HG02588 (cell line): Measurements from ENCODE around the gene STK36.

Experiments used
- ATAC-seq: cut with Tn5 transposase; IDR thresholded peaks from one replicate; pipeline ENCODE4 v1.9.1; 2021; ENCODE audit warnings: mild to moderate bottlenecking, moderate library complexity; ENCODE audit not compliant: unreplicated experiment

STK36 gene

DNA sequence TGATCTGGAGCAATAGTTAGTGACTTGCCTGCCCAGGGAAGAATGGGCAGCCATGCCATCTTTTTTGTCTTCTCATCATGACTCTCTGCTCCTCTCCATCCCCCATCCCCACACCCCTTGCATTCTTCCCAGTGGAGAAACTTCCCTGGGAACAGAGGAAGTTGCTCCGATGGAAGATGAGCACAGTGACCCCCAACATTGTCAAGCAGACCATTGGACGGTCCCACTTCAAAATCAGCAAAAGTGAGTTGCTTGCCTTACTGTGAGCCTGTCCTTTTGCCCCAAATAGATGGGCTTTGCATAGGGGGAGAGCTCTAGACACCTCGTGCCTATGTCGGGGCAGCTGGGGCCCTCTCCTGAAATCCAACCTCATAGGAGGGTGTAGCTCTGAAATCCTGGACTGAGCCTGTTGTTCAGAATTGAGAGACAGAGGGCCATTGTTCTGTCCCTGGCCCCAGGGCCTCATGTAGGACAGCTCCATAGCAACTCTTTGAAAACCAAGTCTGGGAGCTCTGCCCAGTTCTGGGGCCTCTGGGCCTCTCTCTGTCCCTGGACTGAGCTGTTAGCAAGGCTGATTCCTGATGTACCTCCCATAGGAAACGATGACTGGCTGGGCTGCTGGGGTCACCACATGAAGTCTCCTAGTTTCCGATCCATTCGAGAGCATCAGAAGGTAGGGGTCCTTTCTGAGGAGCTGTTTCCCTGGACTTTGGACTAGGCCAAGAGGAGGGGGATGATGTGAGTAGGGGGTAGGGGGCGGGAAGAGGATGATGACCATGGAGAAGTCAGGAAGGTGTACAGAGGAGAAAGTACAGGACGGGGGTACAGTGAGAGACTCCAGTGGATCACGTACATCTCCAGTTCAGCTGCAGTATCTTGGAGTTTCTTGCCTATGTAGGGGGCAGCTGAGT, 73.9 kb downstream of the STK36 start:
- no peak for ATAC-seq

DNA sequence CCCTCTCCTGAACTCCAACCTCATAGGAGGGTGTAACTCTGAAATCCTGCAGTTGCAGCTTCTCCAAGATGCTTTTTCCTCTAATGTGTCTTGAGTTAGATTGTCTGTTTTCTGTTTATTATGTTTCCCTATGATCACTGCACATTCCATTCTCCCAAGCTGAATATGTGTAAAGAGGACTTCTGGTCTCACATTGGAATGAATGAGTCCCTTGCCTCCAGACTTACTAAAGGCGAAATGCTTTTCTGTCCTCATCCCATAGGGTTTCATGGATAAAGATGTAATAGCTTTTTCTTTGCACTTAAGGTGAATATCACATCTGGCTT, 74.5 kb downstream of the STK36 start:
- ATAC-seq, result no peak

DNA sequence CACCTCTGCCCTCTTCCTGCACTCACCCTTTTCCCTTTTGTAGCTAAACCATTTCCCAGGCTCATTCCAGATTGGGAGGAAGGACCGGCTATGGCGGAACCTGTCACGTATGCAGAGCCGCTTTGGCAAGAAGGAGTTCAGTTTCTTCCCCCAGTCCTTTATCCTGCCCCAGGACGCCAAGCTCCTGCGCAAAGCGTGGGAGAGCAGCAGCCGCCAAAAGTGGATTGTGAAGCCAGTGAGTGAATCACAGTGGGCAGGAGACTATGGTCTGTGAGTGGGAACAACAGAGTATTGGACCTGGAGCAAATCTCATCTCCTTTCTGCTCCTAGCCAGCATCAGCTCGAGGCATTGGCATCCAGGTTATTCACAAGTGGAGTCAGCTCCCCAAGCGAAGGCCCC, 75.1 kb downstream of the STK36 start:
- no peak for ATAC-seq

DNA sequence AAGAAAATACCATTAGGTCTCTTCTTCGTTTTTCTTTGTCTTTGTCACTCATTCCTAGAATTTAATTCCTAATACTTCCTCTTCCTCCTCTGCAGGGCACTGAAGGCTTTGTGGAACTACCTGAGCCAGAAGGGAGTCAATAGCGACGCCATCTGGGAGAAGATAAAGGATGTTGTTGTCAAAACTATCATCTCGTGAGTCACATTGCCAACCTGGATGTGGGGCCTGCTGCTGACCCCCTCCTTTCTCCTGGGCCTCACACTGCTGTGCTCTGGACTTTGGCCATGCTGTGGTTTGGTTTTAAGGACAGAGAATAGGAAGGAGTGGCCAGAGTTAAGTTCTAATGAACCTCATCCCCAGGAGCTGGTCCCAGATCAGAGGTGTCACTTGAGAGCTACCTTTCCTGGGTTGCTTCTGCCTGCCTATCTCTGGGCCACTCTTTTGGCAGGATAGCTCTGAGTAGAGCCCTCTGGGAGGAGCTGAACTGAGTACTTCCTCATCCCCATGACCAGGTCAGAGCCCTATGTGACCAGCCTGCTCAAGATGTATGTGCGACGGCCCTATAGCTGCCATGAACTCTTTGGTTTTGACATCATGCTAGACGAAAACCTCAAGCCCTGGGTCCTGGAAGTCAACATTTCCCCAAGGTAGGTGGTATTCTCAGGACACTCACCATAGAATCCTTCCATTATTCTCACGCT, 77.0 kb downstream of the STK36 start:
- no peak for ATAC-seq
